GM13977 (cell line): Measurements from ENCODE around the gene KCNJ1.

Source experiments
- DNase-seq: peaks from one replicate; pipeline ENCODE4 v3.0.0; 2012; ENCODE audit warnings: low spot score
- in situ Hi-C: fragments of 300-500 bp; cut with MboI; formaldehyde crosslinking; loops from one replicate; pipeline ENCODE4 v1.12.0; 2022; ENCODE audit warnings: low sequenced_read_pairs, low pct_unique_long_range_greater_than_20kb, mixed read lengths, inconsistent platforms; ENCODE audit not compliant: unreplicated experiment
- TF ChIP-seq, protein P1 (sequence below): IDR thresholded peaks from 2 replicates; pipeline ENCODE4 v1.5.1; 2012; ENCODE audit warnings: mild to moderate bottlenecking, control low read depth; ENCODE audit not compliant: insufficient read depth; ENCODE audit errors: extremely low read depth, missing control alignments

KCNJ1 gene

DNA sequence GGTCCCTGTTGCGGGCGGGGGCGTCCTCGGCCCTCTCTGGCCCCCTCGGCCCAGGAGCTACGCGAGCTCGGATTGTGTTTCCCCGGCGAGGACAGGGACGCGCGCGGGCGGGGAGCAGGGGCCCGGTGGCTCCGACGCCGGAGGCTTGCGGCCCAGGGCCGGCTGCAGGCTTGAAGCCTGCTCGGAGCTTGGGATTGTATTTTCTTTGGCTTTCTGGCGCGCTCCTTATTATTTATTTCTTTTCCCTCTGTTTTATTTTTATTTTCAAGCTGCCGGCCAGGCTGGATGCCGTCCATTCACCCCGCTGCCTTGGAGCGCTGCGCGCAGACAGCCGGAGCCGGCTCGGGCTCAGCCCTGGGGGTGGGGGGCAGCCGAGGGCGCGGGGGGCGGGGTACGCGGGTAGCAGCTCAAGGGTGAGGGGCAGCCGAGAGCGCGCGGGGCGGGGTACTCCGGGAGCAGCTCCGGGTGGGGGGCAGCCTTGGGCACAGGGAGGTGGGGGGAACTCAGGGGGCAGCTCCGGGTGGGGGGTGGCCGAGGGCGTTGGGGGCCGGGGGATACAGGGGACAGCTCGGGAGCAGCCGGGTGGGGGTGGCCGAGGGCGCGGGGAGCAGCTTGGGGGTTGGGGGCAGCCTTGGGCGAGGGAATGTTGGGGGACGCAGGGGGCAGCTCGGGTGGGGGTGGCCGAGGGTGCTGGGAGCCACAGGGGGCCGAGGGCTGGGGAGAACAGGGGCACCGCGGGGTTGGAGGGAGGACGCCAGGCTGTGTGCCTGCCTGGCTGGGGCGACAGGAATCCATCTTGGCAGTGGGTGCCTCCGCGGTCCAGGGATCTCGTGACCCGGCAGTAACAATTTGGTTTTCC lies 42.7 kb downstream of the KCNJ1 start:
- in situ Hi-C loops: loop anchor here (25.0 kb wide), 1 partner anchor 187 kb away; no protein-coding TSS in a partner anchor

GRCh38 chr11:128823753-128824152 lies 43.3 kb downstream of the KCNJ1 start:
- in situ Hi-C loops: no loop called here

More for the DNA sequence above, 42.7 kb downstream of the KCNJ1 start:
- no peak for DNase-seq
- TF ChIP-seq, protein P1, sequence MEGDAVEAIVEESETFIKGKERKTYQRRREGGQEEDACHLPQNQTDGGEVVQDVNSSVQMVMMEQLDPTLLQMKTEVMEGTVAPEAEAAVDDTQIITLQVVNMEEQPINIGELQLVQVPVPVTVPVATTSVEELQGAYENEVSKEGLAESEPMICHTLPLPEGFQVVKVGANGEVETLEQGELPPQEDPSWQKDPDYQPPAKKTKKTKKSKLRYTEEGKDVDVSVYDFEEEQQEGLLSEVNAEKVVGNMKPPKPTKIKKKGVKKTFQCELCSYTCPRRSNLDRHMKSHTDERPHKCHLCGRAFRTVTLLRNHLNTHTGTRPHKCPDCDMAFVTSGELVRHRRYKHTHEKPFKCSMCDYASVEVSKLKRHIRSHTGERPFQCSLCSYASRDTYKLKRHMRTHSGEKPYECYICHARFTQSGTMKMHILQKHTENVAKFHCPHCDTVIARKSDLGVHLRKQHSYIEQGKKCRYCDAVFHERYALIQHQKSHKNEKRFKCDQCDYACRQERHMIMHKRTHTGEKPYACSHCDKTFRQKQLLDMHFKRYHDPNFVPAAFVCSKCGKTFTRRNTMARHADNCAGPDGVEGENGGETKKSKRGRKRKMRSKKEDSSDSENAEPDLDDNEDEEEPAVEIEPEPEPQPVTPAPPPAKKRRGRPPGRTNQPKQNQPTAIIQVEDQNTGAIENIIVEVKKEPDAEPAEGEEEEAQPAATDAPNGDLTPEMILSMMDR: no peak

GRCh38 chr11:128822130-128822529 lies 45.0 kb downstream of the KCNJ1 start:
- TF ChIP-seq, protein P1: no peak
- in situ Hi-C loops: no loop called here
- no peak for DNase-seq

More at GRCh38 chr11:128823753-128824152, 43.3 kb downstream of the KCNJ1 start:
- DNase-seq: no peak
- TF ChIP-seq, protein P1: no peak

GRCh38 chr11:128821556-128821955 lies 45.5 kb downstream of the KCNJ1 start:
- DNase-seq: no peak
- TF ChIP-seq, protein P1: no peak
- in situ Hi-C loops: no loop called here

DNA sequence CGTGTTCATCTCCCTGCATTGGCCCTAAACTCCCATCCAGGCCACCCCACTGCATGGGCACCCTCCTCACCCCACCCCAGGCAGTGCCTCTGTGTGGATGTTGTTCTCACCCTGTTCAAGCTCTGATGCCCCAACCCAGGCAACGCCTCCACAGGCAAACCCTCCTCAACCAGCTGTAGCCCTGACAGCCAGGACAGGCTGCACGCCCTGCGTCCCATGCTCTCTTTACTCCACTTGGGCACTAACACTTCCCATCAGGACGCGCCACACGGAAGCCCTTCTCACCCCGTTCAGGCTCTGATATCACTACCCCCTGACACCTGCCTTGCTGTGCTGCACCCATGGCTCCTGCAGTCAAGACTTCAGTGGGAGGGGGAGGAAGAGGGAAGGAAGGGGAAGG lies 47.9 kb downstream of the KCNJ1 start:
- in situ Hi-C loops: no loop called here
- TF ChIP-seq, protein P1: no peak
- no peak for DNase-seq

DNA sequence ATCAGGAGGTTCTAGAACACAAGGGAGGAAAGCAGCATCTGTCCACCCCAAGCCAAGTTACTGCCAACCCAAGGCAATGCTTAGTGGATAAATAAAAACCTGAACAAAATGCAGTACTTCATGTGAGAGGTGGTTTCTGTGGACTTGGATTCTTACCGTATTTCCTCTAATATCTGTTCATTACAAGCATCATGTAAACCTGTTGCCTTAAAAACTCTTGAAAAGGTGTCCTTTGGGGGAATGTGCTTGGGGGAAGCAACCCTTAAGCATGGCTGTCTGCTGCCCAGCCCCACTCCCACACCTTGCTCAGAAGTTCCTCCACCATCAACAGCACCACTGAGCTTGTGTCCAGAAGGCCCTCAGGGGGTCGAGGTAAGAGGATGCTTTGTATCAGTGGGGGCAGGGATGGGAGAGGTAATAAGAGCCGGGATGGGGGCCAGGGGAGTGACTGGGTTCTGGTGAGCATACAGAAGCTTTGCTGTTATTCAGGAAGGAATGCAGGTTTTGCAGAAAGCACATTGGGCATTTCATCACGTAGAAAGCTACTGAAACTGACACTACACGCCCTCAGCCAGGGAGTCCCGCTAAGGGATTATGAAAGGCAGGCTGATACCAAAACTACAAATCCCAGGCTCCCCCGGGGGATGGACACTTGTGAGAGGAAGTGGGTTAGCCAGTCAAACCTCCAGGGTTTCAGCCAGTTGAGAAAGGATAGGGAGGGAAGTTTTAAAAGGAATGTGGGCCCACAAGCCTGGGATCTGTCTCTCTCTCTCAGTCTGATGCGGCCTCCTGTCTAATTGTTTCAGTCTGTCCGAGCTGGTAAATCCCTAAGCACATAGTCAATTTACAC lies 52.0 kb downstream of the KCNJ1 start:
- DNase-seq: no peak
- in situ Hi-C loops: no loop called here
- TF ChIP-seq, protein P1: no peak
